Stimulated activated memory B cell treated with anti-CD40 and anti-IgM and Interleukin-4, amounts not matched to agents 10 μg/mL and 1 μg/mL and 100 μg/mL, for 72 hours (primary cell): ENCODE data around the gene SMARCA4.
"Not testable (repeated sequence)": the region's sequence is repeated elsewhere in the genome, so short reads cannot be mapped to it uniquely, and the experiment has no call there.

Experiments
- ATAC-seq: fragments of 150-1000 bp; cut with Tn5 transposase; 2 replicates; pipeline ENCODE4 v1.10.0; 2021
- H3K27ac Mint-ChIP-seq: one replicate; pipeline ENCODE4 v1.8.0; 2022; ENCODE audit warnings: mild to moderate bottlenecking, mixed read lengths
- H3K27me3 Mint-ChIP-seq: one replicate; pipeline ENCODE4 v1.8.0; 2022; ENCODE audit warnings: mixed read lengths
- H3K36me3 Mint-ChIP-seq: one replicate; pipeline ENCODE4 v1.8.0; 2022; ENCODE audit warnings: mixed read lengths
- H3K4me1 Mint-ChIP-seq: one replicate; pipeline ENCODE4 v1.8.0; 2022; ENCODE audit warnings: mixed read lengths
- H3K4me3 Mint-ChIP-seq: one replicate; pipeline ENCODE4 v1.8.0; 2022; ENCODE audit warnings: mild to moderate bottlenecking, moderate library complexity, mixed read lengths
- H3K9me3 Mint-ChIP-seq: one replicate; pipeline ENCODE4 v1.8.0; 2022; ENCODE audit warnings: mixed read lengths

Gene SMARCA4

DNA sequence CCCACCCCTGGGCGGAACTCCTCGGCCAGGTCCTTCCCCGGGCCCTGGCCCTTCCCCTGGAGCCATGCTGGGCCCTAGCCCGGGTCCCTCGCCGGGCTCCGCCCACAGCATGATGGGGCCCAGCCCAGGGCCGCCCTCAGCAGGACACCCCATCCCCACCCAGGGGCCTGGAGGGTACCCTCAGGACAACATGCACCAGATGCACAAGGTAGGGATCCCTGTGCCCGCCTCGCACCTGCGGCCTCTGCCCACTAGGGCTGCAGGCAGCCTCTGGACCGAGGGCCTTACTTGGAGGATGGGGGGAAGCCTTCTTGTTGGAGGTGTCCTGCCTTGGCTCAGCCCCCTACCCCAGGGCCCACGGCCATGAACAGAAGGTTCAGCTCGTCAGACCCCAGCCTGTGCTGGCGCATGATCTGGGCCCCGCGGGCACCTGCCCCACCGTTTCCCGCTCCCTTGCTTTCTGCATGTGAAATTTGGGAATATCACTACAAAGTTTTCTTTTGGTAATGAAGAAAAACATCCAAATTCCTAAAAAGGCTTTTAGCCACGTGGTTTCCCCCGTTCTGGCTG lies 23.4 kb downstream of the SMARCA4 start:
- Mint-ChIP-seq H3K9me3 (no peaks in the 10 kb centered on the region), H3K36me3 (peaks cover 40% of the 10 kb centered on the region), H3K27ac (no peak overlapping the region), H3K4me1 (peaks cover 14% of the 10 kb centered on the region), H3K27me3 (no peaks in the 10 kb centered on the region), H3K4me3 (no peak overlapping the region)
- no peak for ATAC-seq

DNA sequence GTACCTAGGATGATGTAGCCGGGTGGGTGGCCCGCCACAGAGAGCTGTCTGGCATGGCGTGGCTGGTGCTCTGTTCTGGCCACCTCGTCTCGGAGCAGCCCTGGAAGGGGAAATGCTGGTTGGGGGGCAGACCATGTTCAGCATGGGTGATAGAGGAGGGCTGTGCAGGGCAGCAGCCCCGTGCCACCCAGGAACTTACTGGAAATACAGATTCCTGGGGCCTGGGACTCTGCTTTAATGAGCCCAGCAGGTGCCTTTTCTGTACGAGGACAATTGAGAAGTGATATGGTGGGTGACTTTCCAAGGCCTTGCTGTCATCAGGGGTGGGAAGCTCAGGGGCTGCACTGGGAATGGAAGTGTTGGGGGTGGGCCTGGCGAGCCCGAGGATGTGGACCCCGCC lies 24.7 kb downstream of the SMARCA4 start:
- H3K4me3 Mint-ChIP-seq: no peak overlapping the region
- no peaks in the 10 kb centered on the region for H3K9me3 Mint-ChIP-seq
- peaks cover 4% of the 10 kb centered on the region for H3K4me1 Mint-ChIP-seq
- peaks cover 52% of the 10 kb centered on the region for H3K36me3 Mint-ChIP-seq
- ATAC-seq: no peak
- H3K27ac Mint-ChIP-seq: no peak overlapping the region
- H3K27me3 Mint-ChIP-seq: no peaks in the 10 kb centered on the region

DNA sequence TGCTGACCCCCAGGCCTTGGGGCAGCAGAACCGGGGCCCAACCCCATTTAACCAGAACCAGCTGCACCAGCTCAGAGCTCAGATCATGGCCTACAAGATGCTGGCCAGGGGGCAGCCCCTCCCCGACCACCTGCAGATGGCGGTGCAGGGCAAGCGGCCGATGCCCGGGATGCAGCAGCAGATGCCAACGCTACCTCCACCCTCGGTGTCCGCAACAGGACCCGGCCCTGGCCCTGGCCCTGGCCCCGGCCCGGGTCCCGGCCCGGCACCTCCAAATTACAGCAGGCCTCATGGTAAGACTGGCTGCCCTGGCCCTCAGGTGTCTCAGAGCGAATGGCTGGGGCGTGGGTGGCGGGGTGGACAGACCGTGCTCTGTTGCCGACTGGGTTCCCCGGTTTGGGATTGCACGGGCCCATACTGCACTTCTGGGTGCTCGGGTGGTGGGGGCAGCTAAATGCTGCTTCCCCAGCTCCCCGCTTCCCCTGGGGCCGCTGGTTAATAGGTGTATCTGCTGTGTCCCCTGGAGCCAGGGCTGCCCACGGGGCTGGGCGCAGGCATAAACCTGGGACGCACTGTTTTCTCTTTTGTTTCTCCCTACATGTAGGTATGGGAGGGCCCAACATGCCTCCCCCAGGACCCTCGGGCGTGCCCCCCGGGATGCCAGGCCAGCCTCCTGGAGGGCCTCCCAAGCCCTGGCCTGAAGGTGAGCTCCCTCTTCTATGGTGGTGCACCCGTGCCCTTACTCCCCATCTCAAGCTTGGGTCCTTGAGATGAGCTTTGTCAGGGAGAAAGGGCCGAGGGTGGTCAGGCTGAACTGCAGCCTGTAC lies 25.7 kb downstream of the SMARCA4 start:
- Mint-ChIP-seq H3K27me3 (no peaks in the 10 kb centered on the region), H3K9me3 (no peaks in the 10 kb centered on the region), H3K27ac (no peak overlapping the region), H3K4me3 (no peak overlapping the region), H3K4me1 (no peaks in the 10 kb centered on the region), H3K36me3 (peaks cover 62% of the 10 kb centered on the region)
- ATAC-seq: no peak

DNA sequence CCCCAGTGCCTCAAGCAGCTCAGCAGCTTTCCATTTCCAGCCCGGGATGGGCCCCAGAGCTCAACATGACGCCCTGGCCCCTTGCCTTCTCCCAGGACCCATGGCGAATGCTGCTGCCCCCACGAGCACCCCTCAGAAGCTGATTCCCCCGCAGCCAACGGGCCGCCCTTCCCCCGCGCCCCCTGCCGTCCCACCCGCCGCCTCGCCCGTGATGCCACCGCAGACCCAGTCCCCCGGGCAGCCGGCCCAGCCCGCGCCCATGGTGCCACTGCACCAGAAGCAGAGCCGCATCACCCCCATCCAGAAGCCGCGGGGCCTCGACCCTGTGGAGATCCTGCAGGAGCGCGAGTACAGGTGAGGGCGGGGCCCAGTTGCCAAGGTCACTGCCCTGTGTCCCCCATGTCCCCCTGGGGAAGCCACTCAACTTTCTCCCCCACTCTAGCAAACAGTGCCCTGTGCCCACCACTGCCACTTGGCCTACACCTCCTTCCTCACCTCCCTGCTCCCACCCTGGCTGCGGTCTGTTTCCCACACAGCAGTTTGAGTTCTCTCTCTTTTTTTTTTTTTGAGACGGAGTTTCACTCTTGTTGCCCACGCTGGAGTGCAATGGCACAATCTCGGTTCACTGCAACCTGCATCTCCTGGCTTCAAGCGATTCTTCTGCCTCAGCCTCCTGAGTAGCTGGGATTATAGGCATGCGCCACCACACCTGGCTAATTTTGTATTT lies 26.9 kb downstream of the SMARCA4 start:
- Mint-ChIP-seq H3K27ac (no peak overlapping the region), H3K27me3 (no peaks in the 10 kb centered on the region), H3K4me3 (no peak overlapping the region), H3K9me3 (no peaks in the 10 kb centered on the region), H3K4me1 (no peaks in the 10 kb centered on the region), H3K36me3 (peaks cover 70% of the 10 kb centered on the region)
- ATAC-seq: no peak

DNA sequence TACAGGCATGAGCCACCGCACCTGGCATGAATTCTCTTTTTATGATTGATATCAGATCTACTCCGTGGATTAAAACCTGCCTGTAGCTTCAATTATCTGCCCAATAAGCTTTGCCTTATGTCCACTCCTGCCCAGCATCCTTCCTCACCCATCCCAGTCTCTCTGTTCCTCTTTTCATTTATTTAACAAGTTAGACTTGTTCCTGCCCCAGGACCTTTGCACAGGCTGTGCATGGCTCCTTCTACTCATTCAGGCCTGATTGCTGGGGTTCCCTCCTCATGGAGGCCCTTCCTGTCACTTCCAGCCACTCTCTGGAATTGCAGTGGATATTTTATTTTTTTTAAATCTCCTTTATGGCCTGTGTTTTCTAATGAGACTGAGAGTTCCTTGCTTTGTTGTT lies 27.6 kb downstream of the SMARCA4 start:
- peaks cover 70% of the 10 kb centered on the region for H3K36me3 Mint-ChIP-seq

DNA sequence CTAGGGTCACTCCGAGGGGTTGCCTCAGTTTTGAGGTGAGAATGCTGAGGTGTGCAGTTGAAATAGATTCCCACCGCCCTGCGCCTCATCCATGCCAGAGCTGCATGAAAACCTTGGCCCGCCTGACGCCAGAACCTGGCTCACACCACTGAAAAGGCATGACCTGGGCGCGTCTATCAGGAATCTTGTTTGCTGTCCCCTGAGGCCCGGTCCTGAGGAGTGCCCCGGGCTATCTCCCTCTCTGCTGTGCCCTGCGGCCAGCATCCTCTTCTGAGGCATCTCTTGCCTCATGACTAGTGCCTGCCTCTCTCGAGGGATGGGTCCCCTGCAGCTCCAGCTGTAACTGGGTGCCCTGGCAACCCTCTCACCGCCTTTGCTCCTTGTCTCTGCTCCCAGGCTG lies 28.1 kb downstream of the SMARCA4 start:
- no peaks in the 10 kb centered on the region for H3K27me3 Mint-ChIP-seq

More for the DNA sequence above, 27.6 kb downstream of the SMARCA4 start:
- no peak overlapping the region for H3K4me3 Mint-ChIP-seq
- ATAC-seq: no peak
- H3K4me1 Mint-ChIP-seq: no peaks in the 10 kb centered on the region
- no peaks in the 10 kb centered on the region for H3K27me3 Mint-ChIP-seq
- H3K27ac Mint-ChIP-seq: no peak overlapping the region
- H3K9me3 Mint-ChIP-seq: no peaks in the 10 kb centered on the region

DNA sequence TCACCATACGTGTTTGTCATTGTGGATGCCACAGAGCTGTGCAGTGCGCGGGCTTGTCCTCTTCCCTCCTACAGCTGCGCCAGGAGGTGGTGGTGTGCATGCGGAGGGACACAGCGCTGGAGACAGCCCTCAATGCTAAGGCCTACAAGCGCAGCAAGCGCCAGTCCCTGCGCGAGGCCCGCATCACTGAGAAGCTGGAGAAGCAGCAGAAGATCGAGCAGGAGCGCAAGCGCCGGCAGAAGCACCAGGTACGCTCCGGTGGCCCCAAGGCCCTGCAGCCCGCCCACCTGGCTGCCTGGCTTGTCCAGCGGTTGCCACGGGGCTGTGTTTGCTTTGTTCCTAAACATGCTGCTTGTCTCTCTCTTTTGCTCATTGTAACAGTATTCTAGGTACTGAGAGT lies 30.2 kb downstream of the SMARCA4 start:
- ATAC-seq: no peak
- Mint-ChIP-seq H3K4me3 (no peak overlapping the region), H3K4me1 (no peaks in the 10 kb centered on the region), H3K27me3 (no peaks in the 10 kb centered on the region), H3K27ac (no peak overlapping the region), H3K9me3 (no peaks in the 10 kb centered on the region), H3K36me3 (peaks cover 72% of the 10 kb centered on the region)

More for the DNA sequence above, 28.1 kb downstream of the SMARCA4 start:
- Mint-ChIP-seq H3K4me3 (no peak overlapping the region), H3K27ac (no peak overlapping the region), H3K36me3 (peaks cover 70% of the 10 kb centered on the region), H3K9me3 (no peaks in the 10 kb centered on the region), H3K4me1 (no peaks in the 10 kb centered on the region)
- ATAC-seq: no peak

DNA sequence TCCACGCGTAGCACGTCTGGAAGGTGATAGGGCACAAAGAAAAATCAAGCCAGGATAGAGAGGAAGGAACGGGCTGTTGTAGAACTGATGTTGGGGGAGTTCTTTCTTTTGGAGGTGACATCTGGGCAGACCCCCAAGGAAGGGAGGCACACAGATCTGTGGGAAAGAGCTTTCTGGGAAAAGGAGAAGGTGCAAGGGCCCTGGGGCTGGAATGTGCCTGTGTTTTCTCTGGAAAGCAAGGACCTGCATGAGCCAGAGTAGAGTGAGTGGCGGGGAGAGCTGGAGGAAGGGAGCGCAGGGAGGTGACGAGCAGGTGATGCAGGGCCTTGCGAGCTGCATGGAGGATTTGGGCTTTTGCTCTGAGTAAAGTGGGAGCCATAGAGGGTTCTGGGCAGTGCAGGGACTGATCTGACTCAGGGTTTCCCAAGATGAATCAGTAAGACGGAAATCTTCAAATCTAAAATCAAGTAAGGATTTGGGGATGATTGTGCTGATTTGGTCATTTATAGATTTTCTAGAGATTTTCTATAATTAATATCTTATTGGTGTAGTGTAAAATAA lies 30.8 kb downstream of the SMARCA4 start:
- peaks cover 77% of the 10 kb centered on the region for H3K36me3 Mint-ChIP-seq
- ATAC-seq: no peak
- no peaks in the 10 kb centered on the region for H3K9me3 Mint-ChIP-seq
- H3K27me3 Mint-ChIP-seq: no peaks in the 10 kb centered on the region
- H3K27ac Mint-ChIP-seq: no peak overlapping the region
- no peak overlapping the region for H3K4me3 Mint-ChIP-seq
- no peaks in the 10 kb centered on the region for H3K4me1 Mint-ChIP-seq

DNA sequence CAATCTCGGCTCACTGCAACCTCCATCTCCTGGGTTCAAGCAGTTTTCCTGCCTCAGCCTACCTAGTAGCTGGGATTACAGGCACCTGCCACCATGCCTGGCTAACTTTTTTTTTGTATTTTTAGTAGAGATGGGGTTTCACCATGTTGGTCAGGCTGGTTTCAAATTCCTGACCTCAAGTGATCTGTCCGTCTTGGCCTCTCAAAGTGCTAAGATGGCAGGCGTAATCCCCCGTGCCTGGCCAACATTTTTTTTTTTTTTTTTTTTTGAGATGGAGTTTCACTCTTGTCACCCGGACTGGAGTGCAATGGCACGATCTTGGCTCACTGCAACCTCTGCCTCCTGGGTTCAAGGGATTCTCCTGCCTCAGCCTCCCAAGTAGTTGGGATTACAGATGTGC lies 31.3 kb downstream of the SMARCA4 start:
- peaks cover 75% of the 10 kb centered on the region for H3K36me3 Mint-ChIP-seq
- not testable (repeated sequence) for ATAC-seq, H3K4me3 Mint-ChIP-seq, H3K27ac Mint-ChIP-seq, H3K4me1 Mint-ChIP-seq, H3K27me3 Mint-ChIP-seq, H3K9me3 Mint-ChIP-seq

DNA sequence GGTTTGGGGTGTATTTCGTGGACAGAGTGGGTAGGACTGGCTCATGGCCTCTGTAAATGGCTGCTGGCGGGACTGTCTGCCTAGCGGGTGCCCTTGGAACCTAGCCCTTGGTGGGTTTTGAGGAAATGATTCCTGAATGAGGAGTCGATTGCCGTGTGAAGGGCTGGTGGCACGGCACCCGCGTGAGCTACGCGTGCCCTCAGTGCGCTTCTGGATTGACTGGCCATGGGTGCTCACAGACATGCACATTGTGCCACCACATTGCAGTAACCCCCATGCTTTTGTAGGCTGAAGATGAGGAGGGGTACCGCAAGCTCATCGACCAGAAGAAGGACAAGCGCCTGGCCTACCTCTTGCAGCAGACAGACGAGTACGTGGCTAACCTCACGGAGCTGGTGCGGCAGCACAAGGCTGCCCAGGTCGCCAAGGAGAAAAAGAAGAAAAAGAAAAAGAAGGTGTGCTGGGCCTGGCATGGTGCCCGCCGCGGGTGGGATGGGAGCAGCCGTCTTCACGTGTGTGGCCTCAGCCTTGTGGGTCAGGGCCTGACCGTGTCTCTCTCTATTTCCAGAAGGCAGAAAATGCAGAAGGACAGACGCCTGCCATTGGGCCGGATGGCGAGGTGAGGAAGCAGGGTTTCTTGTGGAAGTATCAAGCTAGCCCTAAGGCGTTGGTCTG lies 35.2 kb downstream of the SMARCA4 start:
- H3K36me3 Mint-ChIP-seq: peaks cover 55% of the 10 kb centered on the region
- H3K9me3 Mint-ChIP-seq: no peaks in the 10 kb centered on the region
- H3K4me1 Mint-ChIP-seq: no peaks in the 10 kb centered on the region

DNA sequence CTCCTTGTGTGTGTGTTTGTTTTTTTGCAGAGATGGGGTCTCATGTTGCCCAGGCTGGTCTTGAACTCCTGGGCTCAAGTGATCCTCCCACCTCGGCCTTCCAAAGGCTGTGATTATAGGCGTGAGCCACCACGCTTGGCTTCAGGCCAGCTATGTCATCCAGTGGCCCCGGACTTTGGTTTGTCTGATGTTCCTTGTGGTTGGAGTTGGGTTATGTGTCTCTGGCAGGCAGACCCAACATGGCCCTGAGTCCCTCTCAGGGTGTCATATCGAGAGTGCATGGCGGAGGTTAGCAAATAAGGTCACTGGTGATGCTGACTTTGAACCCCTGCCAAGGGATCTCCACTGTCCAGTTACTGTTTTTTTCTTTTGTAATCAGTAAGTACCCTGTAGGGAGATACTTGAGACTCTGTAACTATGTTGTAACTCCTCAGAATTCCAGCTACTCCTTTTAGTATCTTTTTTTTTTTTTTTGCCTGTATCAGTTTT lies 37.3 kb downstream of the SMARCA4 start:
- Mint-ChIP-seq H3K4me1 (no peaks in the 10 kb centered on the region), H3K36me3 (peaks cover 57% of the 10 kb centered on the region), H3K27ac (no peak overlapping the region), H3K4me3 (no peak overlapping the region), H3K9me3 (no peaks in the 10 kb centered on the region), H3K27me3 (no peaks in the 10 kb centered on the region)
- no peak for ATAC-seq

More for the DNA sequence above, 35.2 kb downstream of the SMARCA4 start:
- Mint-ChIP-seq H3K27me3 (no peaks in the 10 kb centered on the region), H3K27ac (no peak overlapping the region), H3K4me3 (no peak overlapping the region)
- ATAC-seq: no peak

DNA sequence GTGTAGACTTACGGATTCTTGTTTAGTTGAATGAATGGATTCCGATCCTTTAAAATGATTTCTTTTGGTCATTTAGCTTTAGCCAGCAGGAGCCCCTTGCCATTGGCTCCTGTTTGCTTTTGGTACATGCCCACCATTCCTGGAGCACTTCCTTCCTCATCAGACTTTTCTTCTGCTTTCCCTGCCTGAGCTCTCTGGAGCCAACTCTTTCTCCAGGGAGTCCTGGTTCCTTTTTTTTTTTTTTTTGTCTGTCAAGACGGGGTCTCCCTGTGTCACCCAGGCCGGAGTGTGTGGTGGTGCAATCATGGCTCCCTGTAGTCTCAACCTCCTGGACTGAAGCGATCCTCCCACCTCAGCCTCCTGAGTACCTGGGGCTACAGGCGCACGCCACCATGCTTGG lies 37.8 kb downstream of the SMARCA4 start:
- H3K27me3 Mint-ChIP-seq: no peaks in the 10 kb centered on the region
- ATAC-seq: no peak
- H3K27ac Mint-ChIP-seq: no peak overlapping the region
- H3K4me3 Mint-ChIP-seq: no peak overlapping the region
- H3K4me1 Mint-ChIP-seq: no peaks in the 10 kb centered on the region
- H3K9me3 Mint-ChIP-seq: no peaks in the 10 kb centered on the region
- H3K36me3 Mint-ChIP-seq: peaks cover 63% of the 10 kb centered on the region

DNA sequence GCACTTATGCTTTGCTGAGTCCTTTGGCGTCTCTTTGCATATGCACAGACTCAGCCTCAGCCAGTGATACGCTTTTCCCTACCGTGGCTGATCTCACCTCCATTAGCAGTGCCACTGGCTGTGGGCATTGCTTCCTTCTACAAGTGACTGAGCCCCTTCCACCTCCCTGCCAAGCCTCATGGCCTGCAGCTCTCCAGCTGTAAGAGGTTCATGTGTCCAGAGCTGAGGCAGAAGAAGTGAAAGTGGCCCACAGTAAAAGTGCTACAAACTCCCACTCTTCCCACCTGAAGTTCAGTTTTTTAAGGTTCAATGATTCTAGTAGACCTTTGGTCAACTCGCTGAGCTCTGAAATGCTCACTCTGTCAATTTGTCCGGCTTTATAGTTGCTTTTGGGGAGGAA lies 44.7 kb downstream of the SMARCA4 start:
- no peak for ATAC-seq
- H3K27me3 Mint-ChIP-seq: no peaks in the 10 kb centered on the region
- peaks cover 7% of the 10 kb centered on the region for H3K4me1 Mint-ChIP-seq
- H3K9me3 Mint-ChIP-seq: no peaks in the 10 kb centered on the region
- H3K4me3 Mint-ChIP-seq: no peak overlapping the region
- peaks cover 73% of the 10 kb centered on the region for H3K36me3 Mint-ChIP-seq
- no peak overlapping the region for H3K27ac Mint-ChIP-seq

DNA sequence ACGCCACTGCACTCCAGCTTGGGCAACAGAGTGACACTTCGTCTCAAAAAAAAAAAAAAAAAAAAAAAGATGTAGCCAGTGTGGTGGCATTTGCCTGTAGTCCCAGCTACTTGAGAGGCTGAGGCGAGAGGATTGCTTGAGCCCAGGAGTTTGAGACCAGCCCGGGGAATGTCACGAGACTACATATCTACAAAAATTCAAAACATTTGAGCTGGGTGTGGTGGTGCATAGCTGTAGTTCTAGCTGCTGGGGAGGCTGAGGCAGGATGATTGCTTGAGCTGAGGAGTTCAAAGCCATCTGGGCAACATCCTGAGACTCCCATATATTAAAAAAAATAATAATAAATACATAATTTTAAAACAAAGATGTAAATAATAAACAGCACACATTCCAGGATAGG lies 46.6 kb downstream of the SMARCA4 start:
- peaks cover 83% of the 10 kb centered on the region for H3K36me3 Mint-ChIP-seq
- peaks cover 7% of the 10 kb centered on the region for H3K4me1 Mint-ChIP-seq
- H3K4me3 Mint-ChIP-seq: no peak overlapping the region
- no peaks in the 10 kb centered on the region for H3K27me3 Mint-ChIP-seq
- H3K27ac Mint-ChIP-seq: no peak overlapping the region
- ATAC-seq: no peak
- no peaks in the 10 kb centered on the region for H3K9me3 Mint-ChIP-seq

DNA sequence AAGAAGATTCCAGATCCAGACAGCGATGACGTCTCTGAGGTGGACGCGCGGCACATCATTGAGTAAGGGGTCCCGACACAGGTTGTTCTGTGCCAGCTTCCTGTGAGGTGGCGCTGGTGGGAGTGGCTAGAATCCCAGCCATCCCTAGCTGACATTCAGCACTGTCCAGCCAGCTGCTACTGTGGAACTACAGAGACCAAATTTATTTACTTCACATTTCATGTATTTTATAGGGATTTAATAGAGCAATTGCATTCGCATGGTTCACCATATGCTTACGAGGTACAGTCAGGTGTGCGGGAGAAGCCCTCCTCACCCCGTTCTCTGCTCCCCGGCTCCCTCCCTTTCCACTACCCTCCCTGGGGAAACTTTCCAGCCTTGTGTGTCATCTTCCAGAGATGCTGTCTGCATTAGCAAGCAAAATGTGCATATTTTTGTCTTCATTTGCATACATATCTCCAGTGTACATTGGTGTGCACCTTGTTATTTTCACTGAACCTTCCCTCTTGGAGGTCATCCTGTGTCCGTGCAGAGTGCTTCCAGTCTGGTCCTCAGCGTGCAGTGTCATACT lies 47.2 kb downstream of the SMARCA4 start:
- no peak for ATAC-seq
- Mint-ChIP-seq H3K36me3 (peaks cover 83% of the 10 kb centered on the region), H3K27me3 (no peaks in the 10 kb centered on the region), H3K4me3 (no peak overlapping the region), H3K9me3 (no peaks in the 10 kb centered on the region), H3K27ac (no peak overlapping the region), H3K4me1 (peaks cover 7% of the 10 kb centered on the region)
